Activated T-helper 17 cell treated with anti-CD3 and anti-CD28 coated beads, Interleukin-2, amount 50 U/mL, for 72 hours (primary cell): ENCODE data around the gene PPTC7. TPM values are rescaled to one million over a fixed set of nuclear protein-coding genes. Genes with fewer than 3 reads are reported as not detected.
"Not testable (repeated sequence)": the region's sequence is repeated elsewhere in the genome, so short reads cannot be mapped to it uniquely, and the experiment has no call there.

Source experiments
- ATAC-seq: fragments of 150-1000 bp; cut with Tn5 transposase; replicated peaks from 2 replicates; pipeline ENCODE4 v1.10.0; 2021; ENCODE audit warnings: mild to moderate bottlenecking, moderate library complexity
- H3K27ac Mint-ChIP-seq: one replicate; pipeline ENCODE4 v1.8.0; 2022; ENCODE audit warnings: mixed read lengths
- H3K27me3 Mint-ChIP-seq: one replicate; pipeline ENCODE4 v1.8.0; 2022; ENCODE audit warnings: mixed read lengths
- H3K36me3 Mint-ChIP-seq: one replicate; pipeline ENCODE4 v1.8.0; 2022; ENCODE audit warnings: low read depth, mild to moderate bottlenecking, mixed read lengths
- H3K4me1 Mint-ChIP-seq: one replicate; pipeline ENCODE4 v1.8.0; 2022; ENCODE audit warnings: mixed read lengths
- H3K4me3 Mint-ChIP-seq: one replicate; pipeline ENCODE4 v1.8.0; 2022; ENCODE audit warnings: mild to moderate bottlenecking, mixed read lengths
- H3K9me3 Mint-ChIP-seq: one replicate; pipeline ENCODE4 v1.8.0; 2022; ENCODE audit warnings: mixed read lengths
- total RNA-seq, 2 donors: library from RNA; stranded (reverse); gene quantifications; one replicate each; pipeline ENCODE4 v1.2.3, GENCODE V29; 2022

PPTC7 gene
- total RNA-seq, 2 donors from 2014 or later: 31.4 to 36.7 TPM

DNA sequence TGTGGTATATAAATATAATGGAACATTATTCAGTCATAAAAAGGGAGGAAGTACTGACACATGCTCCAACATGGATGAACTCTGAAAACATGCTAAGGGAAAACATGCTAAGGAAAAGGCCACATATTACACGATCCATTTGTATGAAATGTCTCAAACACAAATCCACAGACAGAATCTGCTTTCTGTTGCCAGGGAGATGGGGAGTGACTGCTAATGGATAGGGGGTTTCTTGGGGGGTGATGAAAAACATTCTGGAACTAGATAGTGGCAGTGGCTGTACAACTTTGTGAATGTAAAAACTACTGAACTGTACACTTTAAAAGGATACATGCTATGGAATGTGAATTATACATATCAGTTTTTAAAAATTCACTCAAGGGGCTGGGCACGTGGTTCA is 6.6 kb downstream of the PPTC7 start:
- no peaks in the 10 kb centered on the region for H3K9me3 Mint-ChIP-seq
- H3K4me1 Mint-ChIP-seq: peaks cover 35% of the 10 kb centered on the region
- peak overlapping the region; percentile 97 for H3K4me3 Mint-ChIP-seq
- no peak for ATAC-seq
- H3K27me3 Mint-ChIP-seq: no peaks in the 10 kb centered on the region
- H3K36me3 Mint-ChIP-seq: peaks cover 42% of the 10 kb centered on the region
- H3K27ac Mint-ChIP-seq: peak overlapping the region; percentile 93

DNA sequence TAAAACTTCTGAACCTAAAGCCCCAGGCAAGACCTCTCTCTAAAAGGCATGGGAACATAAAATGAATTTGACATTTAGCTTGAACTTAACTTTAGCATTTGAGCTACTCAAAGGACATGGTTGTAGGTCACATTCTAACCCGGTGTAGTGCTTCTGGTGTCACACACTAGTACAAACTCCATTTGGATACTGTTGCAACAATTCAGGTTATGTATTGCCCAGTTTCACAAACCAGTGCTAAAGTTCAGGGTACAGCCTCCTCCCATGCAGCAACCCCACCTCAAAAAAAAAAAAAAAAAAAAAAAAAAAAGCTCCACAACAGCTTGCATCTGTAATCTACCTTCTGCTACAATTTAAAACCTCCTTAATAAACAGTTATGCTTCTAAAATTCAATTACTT is 7.8 kb downstream of the PPTC7 start:
- no peaks in the 10 kb centered on the region for H3K9me3 Mint-ChIP-seq
- peak overlapping the region; percentile 93 for H3K27ac Mint-ChIP-seq
- peaks cover 37% of the 10 kb centered on the region for H3K36me3 Mint-ChIP-seq
- no peaks in the 10 kb centered on the region for H3K27me3 Mint-ChIP-seq
- H3K4me3 Mint-ChIP-seq: peak overlapping the region; percentile 97
- ATAC-seq: no peak
- peaks cover 30% of the 10 kb centered on the region for H3K4me1 Mint-ChIP-seq

DNA sequence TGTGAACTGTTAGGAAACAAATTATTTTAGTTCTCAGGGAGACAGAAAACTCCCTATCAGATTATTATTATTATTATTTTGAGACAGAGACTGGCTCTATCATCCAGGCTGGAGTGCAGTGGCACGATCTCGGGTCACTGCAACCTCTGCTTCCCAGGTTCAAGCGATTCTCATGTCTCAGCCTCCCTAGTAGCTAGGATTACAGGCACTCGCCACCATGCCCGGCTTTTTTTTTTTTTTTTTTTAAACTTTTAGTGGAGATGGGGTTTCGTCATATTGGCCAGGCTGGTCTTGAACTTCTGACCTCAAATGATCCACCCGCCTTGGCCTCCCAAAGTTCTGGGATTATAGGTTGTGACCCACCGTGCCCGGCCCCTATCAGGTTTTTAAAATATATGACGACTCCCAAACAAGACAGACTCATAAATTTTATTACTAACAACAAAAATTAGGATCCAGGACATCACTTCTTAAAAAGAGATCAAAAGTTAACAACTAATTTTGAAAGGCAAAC is 8.3 kb downstream of the PPTC7 start:
- H3K9me3 Mint-ChIP-seq, H3K27me3 Mint-ChIP-seq, ATAC-seq: not testable (repeated sequence)
- H3K36me3 Mint-ChIP-seq: peaks cover 34% of the 10 kb centered on the region
- H3K4me1 Mint-ChIP-seq: peaks cover 31% of the 10 kb centered on the region
- peak overlapping the region; percentile 93 for H3K27ac Mint-ChIP-seq
- peak overlapping the region; percentile 97 for H3K4me3 Mint-ChIP-seq

DNA sequence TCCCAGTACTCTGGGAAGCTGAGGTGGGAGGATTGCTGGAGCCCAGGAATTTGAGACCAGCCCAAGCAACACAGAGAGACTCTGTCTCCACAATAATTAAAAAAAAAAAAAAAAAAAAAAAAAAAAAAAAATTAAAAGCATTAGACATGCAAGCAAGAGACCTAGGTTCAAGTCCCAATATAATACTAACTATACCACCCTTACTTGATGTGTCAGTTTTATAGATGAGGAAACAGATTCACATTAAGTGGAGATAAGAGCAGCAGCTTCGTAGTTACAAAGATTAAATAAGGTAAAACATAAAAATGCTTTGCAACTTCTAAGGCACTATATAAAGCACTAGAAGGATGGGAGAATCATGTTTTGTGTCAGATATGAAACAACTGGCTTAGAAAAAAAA is 9.1 kb downstream of the PPTC7 start:
- Mint-ChIP-seq H3K4me1 (peaks cover 28% of the 10 kb centered on the region), H3K27me3 (no peaks in the 10 kb centered on the region), H3K4me3 (no peak overlapping the region), H3K9me3 (peaks cover 4% of the 10 kb centered on the region), H3K27ac (no peak overlapping the region), H3K36me3 (peaks cover 31% of the 10 kb centered on the region)
- no peak for ATAC-seq

DNA sequence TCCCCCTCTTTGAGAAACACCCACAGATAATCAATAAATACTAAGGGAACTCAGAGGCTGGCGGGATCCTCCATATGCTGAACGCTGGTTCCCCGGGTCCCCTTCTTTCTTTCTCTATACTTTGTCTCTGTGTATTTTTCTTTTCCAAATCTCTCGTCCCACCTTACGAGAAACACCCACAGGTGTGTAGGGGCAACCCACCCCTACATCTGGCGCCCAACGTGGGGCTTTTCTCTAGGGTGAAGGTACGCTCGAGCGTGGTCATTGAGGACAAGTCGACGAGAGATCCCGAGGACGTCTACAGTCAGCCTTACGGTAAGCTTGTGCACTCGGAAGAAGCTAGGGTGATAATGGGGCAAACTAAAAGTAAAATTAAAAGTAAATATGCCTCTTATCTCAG is 12.3 kb downstream of the PPTC7 start:
- ATAC-seq, H3K27me3 Mint-ChIP-seq, H3K4me3 Mint-ChIP-seq, H3K27ac Mint-ChIP-seq, H3K9me3 Mint-ChIP-seq: not testable (repeated sequence)
- H3K4me1 Mint-ChIP-seq: peaks cover 29% of the 10 kb centered on the region
- H3K36me3 Mint-ChIP-seq: peaks cover 24% of the 10 kb centered on the region

DNA sequence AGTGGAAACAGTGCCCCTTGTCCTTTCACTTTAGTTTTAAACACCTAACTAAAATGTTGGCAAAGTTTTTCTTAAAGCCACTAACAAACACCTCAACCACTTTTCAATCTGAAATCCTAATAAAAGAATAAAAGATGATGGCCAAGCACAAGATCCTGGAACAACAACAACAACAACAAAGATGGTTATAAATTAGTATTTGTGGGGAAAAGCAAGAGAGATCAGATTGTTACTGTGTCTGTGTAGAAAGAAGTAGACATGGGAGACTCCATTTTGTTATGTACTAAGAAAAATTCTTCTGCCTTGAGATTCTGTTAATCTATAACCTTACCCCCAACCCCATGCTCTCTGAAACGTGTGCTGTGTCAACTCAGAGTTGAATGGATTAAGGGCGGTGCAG is 13.3 kb downstream of the PPTC7 start:
- H3K27ac Mint-ChIP-seq: peak overlapping the region; percentile 85
- not testable (repeated sequence) for ATAC-seq, H3K9me3 Mint-ChIP-seq, H3K27me3 Mint-ChIP-seq, H3K4me3 Mint-ChIP-seq
- H3K36me3 Mint-ChIP-seq: peaks cover 24% of the 10 kb centered on the region
- H3K4me1 Mint-ChIP-seq: peaks cover 27% of the 10 kb centered on the region

DNA sequence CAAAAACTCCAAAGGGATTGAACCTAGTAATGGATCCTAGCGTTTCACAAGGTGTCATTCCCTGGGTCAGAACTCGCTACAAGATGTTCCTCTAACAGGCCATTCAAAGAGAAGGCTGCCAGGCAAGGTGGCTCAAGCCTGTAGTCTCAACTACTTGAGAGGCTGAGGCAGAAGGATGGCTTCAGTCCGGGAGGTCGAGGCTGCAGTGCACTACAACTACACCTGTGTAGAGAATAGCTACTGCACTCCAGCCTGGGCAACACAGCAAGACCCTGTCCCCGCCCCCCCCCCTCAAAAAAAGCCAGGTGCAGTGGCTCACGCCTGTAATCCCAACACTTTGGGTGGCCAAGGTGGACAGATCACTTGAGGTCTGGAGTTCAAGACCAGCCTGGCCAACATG is 14.4 kb downstream of the PPTC7 start:
- H3K36me3 Mint-ChIP-seq: peaks cover 24% of the 10 kb centered on the region
- no peak overlapping the region for H3K4me3 Mint-ChIP-seq
- peaks cover 4% of the 10 kb centered on the region for H3K9me3 Mint-ChIP-seq
- H3K27ac Mint-ChIP-seq: no peak overlapping the region
- no peaks in the 10 kb centered on the region for H3K27me3 Mint-ChIP-seq
- no peak for ATAC-seq
- H3K4me1 Mint-ChIP-seq: peaks cover 32% of the 10 kb centered on the region

DNA sequence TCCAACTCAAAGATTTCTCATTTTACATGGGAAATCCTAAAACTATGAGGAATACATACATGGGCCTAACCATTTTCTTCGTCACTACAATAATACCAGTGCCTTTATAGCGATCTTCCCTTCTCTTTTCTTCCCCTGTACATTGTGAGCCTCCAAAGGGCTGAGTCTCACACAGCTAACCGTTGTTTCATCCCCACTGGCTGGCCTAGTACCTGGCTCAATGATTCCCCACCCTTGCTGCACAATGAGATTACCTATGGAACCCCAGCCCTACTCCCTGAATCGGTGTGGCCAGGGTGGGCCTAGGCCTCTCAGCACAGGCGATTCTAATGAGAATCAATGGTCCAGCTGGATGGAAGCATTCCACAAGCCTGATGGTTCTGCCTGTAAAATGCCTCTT is 16.1 kb downstream of the PPTC7 start:
- no peak for ATAC-seq
- Mint-ChIP-seq H3K9me3 (peaks cover 4% of the 10 kb centered on the region), H3K4me1 (peaks cover 38% of the 10 kb centered on the region), H3K27ac (peak overlapping the region; percentile 37), H3K27me3 (no peaks in the 10 kb centered on the region), H3K4me3 (peak overlapping the region; percentile 3), H3K36me3 (peaks cover 18% of the 10 kb centered on the region)

DNA sequence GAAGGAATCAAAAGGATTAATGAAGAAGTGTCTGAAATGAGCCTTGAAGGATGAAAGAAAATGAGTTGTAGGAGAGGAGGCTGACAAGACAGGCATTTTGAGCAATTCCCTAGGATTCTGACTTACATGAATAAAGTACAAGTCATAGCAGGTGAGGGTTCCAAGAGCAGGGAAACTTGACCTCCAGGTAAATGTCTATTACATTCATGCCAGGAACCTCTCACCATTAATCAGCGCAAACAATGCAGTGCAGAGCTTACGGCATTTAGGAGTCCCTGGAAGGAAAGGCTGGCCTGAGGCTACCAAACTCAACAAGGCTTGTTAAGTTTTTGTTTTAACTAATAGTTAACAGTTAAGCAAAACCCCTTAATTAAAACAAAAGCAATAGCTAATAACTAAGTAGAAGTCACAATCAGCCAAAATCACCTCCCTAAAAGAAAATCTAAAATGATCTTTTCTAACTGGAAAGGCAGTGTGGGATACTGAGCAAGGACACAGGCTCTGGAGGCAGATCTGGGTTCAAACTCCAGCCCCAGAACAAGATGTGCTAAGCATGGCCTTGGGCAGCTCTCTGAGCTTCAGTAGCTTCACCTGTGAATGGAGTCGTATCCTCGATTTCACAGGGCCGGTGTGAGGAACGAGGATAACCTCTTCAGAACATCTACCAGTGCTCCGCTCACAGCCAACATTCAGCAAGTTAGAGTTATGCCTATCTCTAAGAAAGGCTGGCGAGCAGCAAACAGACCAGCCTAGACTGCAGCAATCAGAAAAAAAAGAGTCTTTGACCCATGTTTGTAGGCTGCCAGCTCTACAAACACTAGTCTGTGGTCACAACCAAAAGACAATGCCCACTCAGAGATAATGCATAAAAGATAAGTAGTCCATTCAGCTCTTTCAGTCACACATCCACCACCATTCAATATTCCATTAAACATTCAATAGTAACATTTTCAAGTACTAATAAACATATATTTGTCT is 16.9 kb downstream of the PPTC7 start:
- Mint-ChIP-seq H3K27me3 (no peaks in the 10 kb centered on the region), H3K27ac (peak overlapping the region; percentile 37), H3K4me3 (no peak overlapping the region), H3K9me3 (peaks cover 4% of the 10 kb centered on the region), H3K36me3 (peaks cover 11% of the 10 kb centered on the region), H3K4me1 (peaks cover 38% of the 10 kb centered on the region)
- ATAC-seq: no peak

DNA sequence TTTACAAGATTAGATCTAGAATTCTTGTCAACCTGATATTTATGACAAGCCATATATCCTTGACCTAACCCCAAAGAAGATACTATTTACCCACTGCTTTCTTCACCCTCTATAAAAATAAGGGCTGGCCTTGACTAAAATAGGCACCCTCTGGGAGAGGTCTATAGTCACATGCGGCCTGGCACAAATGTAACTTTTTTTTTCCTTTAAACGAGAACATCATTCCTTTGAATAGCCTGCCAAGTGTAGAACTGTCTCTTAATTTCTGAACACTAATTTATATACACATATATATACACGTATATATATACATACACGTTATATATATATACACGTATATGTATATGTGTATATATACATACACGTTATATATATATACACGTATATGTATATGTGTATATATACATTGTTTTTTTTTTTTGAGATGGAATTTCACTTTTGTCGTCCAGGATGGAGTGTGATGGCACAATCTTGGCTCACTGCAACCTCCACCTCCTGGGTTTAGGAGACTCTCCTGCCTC is 18.6 kb downstream of the PPTC7 start:
- Mint-ChIP-seq H3K9me3 (no peaks in the 10 kb centered on the region), H3K4me3 (peak overlapping the region; percentile 49), H3K36me3 (peaks cover 1% of the 10 kb centered on the region)

DNA sequence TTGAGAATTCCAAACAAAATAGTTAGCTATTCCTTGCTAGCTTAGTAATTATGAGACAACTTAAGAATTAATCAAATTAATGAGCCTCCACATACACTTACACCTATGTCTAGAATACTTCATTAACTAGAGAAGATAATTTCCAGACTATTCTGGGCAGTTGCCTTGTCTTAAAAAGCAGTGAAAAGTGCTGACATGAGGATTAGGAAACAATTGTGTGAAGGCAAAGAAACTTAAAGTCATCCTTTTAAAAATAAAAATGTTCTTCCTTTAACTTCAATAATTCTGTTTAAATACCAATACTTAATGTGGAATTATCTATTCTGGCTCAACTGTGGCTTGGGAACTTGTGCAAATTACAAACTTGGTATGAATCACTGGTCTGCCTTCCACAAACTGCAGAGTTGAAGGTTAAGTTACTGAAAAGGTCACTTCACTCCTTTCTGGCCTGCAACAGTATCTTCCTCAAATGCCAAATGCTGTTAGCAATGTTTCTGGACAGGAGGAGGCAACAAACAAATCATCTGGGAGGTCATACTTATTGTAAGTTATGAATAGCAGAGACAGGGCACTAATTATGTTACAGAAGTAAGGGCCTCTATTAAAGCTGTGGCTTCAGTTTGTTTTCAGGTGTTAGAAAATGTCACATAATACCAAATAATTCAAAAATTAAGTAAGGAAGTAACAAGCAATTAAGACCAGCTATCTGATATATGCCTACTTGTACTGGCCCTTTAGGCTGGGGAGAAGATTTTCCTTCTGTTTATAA is 19.2 kb downstream of the PPTC7 start:
- H3K27me3 Mint-ChIP-seq: no peaks in the 10 kb centered on the region
- peak; percentile 32 for ATAC-seq
- no peaks in the 10 kb centered on the region for H3K9me3 Mint-ChIP-seq
- peaks cover 38% of the 10 kb centered on the region for H3K4me1 Mint-ChIP-seq
- H3K27ac Mint-ChIP-seq: peak overlapping the region; percentile 67
- no peaks in the 10 kb centered on the region for H3K36me3 Mint-ChIP-seq
- peak overlapping the region; percentile 49 for H3K4me3 Mint-ChIP-seq

More for the DNA sequence above, 18.6 kb downstream of the PPTC7 start:
- Mint-ChIP-seq H3K27me3 (no peaks in the 10 kb centered on the region), H3K27ac (peak overlapping the region; percentile 67), H3K4me1 (peaks cover 39% of the 10 kb centered on the region)
- no peak for ATAC-seq

DNA sequence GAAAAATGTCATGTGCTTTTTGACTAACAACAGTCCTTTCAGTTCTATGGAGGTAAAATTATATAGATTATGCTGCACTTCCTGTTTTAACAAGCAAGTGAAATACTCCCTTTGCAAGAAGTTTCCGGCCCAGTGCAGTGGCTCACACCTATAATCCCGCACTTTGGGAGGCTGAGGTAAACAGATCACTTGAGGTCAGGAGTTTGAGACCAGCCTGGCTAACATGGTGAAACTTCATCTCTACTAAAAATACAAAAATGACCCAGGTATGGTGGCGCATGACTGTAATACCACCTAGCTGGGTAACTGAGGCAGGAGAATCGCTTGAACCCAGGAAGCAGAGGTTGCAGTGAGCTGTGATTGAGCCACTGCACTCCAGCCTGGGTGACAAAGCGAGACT is 20.7 kb downstream of the PPTC7 start:
- H3K36me3 Mint-ChIP-seq: peaks cover 13% of the 10 kb centered on the region
- peak; percentile 84 for ATAC-seq
- peak overlapping the region; percentile 69 for H3K4me3 Mint-ChIP-seq
- H3K9me3 Mint-ChIP-seq, H3K27me3 Mint-ChIP-seq: not testable (repeated sequence)
- peaks cover 43% of the 10 kb centered on the region for H3K4me1 Mint-ChIP-seq
- peak overlapping the region; percentile 92 for H3K27ac Mint-ChIP-seq

DNA sequence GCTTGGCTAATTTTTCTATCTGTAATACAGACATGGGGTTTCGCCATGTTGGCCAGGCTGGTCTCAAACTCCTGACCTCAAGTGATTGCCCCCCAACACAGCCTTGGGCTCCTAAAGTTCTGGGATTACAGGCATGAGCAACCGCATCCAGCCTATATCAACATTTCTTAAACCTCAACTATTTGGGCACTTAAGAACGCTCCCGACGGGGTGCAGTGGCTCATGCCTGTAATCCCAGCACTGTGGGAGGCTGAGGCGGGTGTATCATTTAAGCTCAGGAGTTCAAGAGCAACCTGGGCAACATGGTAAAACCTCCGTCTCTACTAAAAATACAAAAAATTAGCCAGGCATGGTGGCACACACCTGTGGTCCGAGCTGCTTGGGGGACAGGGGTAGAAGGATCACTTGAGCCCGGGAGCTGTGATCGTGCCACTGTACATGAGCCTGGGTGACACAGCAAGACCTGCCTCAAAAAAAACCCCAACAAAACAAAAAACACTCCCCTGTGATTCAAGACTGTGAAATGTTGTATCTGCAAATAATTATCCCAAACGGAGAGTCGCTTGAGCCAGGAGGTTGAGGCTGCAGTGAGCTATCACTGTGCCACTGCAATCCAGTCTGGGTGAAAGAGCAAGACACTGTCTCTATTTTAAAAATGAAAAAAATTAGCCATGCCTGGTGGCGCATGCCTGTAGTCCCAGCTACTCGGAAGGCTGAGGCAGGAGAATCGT is 21.5 kb downstream of the PPTC7 start:
- no peak for ATAC-seq
- Mint-ChIP-seq H3K9me3 (peaks cover 4% of the 10 kb centered on the region), H3K4me3 (peak overlapping the region; percentile 69)

DNA sequence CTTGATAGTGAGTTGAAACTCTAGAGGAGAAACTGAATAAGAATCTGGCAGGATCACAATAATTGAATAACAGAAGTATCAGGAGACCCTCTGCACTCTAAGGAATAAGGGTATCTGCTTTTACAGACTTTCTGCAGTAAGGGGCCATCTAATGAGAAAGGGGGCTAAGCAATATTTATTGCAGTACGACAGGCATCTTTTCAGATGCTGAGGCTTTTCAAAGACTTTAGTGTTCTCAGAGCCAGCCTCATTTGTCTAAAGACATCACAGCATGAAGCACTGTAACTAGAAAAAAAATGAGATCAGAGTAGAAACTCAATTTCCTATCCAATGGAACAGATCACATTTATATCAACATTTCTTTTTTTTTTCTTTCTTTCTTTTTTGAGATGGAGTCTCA is 22.2 kb downstream of the PPTC7 start:
- ATAC-seq: no peak
- Mint-ChIP-seq H3K4me1 (peaks cover 42% of the 10 kb centered on the region), H3K36me3 (peaks cover 13% of the 10 kb centered on the region), H3K27me3 (no peaks in the 10 kb centered on the region), H3K27ac (peak overlapping the region; percentile 11), H3K4me3 (peak overlapping the region; percentile 4), H3K9me3 (peaks cover 4% of the 10 kb centered on the region)

More for the DNA sequence above, 21.5 kb downstream of the PPTC7 start:
- Mint-ChIP-seq H3K36me3 (peaks cover 13% of the 10 kb centered on the region), H3K27me3 (no peaks in the 10 kb centered on the region), H3K27ac (peak overlapping the region; percentile 92), H3K4me1 (peaks cover 39% of the 10 kb centered on the region)
